ENCODE data around the gene TMEM184B.

GRCh38 chr22:38291201-38291777 is 18.5 kb upstream of the TMEM184B start:
- no peak for TF ChIP-seq CTCF (optimal IDR thresholded peaks at IDR 0.05 in 1 of 3, IDR thresholded peaks at IDR 0.05 in 1 of 3, conservative IDR thresholded peaks at IDR 0.05 in 1 of 3; ENCODE audit: extremely low read depth in 1 of 3, insufficient read depth in 2 of 3, low read length in 3 of 3)
- TF ChIP-seq EZH2 (IDR thresholded peaks at IDR 0.05; ENCODE audit: low read length) = no peak

Data from keratinocyte (primary cell).